Measurements from ENCODE around the gene CHMP6.
"Not testable (repeated sequence)": the region's sequence is repeated elsewhere in the genome, so short reads cannot be mapped to it uniquely, and the experiment has no call there.

CHMP6 gene

GRCh38 chr17:81027038-81027437 lies 35.4 kb downstream of the CHMP6 start:
- TF ChIP-seq ZFX (IDR thresholded peaks at IDR 0.05) = no peak
- TF ChIP-seq, protein P1, sequence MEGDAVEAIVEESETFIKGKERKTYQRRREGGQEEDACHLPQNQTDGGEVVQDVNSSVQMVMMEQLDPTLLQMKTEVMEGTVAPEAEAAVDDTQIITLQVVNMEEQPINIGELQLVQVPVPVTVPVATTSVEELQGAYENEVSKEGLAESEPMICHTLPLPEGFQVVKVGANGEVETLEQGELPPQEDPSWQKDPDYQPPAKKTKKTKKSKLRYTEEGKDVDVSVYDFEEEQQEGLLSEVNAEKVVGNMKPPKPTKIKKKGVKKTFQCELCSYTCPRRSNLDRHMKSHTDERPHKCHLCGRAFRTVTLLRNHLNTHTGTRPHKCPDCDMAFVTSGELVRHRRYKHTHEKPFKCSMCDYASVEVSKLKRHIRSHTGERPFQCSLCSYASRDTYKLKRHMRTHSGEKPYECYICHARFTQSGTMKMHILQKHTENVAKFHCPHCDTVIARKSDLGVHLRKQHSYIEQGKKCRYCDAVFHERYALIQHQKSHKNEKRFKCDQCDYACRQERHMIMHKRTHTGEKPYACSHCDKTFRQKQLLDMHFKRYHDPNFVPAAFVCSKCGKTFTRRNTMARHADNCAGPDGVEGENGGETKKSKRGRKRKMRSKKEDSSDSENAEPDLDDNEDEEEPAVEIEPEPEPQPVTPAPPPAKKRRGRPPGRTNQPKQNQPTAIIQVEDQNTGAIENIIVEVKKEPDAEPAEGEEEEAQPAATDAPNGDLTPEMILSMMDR (conservative IDR thresholded peaks at IDR 0.05) = no peak
- H3K27ac ChIP-seq = no peak overlapping the region

DNA sequence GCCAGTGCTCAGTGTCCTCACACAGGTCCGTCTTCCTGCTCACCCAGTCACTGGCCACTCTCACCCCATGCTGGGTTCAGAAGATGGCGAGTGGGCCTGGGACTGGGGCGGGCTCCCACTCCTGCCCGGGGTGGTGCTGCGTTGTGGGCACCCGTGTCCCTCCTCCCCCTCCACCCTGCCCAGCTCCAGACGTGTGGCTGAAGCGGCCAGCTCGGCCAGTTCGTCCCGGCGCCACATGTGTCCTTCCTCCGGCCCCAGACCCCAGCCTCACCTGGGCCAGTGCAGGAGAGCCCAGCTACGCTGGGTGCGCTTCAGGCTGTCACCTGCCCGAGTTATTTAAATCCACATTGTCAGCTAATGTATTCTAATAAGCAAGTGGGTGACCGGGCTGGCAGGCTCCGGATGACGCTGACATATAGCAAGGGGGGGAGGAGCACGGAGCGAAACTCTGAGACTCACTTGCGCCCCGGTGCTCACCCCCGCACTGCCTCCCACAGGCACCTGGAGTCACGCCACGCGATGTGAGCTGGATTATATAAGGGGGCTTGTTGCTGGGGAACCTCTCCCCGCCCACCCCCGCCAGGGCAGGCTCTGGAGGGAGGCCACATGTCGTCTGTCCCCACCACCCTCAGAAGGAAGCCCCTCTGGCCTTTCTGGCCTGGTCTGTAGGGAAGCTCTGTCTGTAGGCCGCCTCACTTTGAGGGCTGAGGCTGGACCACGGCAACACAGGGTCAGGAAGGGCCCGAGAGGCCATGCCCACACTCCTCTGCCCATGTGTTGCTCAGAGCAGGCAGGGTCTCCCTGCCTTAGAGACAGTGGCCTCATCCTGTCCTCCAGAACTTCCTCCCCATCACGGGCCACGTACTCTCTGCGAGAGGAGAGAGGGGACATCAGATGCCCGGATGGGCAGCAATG lies 36.2 kb downstream of the CHMP6 start:
- no peak for TF ChIP-seq ZFX (IDR thresholded peaks at IDR 0.05)
- TF ChIP-seq, protein P1 (conservative IDR thresholded peaks at IDR 0.05) = no peak
- no peak overlapping the region for H3K27ac ChIP-seq

DNA sequence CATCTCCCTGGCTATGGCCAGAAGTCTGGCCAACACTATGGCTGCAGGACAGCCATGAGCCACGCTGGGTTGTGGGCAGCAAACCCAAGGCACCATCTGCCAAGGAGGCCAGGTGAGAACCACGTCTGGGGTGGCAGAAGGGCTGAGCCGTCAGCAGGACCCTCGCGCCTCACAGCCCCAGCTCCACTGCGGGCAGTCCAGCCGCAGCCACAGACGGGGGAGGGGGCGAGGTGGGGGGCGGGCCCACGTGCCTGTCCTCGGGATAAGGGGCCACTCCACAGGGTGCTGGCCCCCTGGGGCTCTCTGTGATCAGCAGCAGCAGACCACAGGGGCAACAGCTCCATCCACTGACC lies 36.8 kb downstream of the CHMP6 start:
- no peak overlapping the region for H3K27ac ChIP-seq
- no peak for TF ChIP-seq ZFX (IDR thresholded peaks at IDR 0.05)
- TF ChIP-seq, protein P1 (conservative IDR thresholded peaks at IDR 0.05) = no peak

DNA sequence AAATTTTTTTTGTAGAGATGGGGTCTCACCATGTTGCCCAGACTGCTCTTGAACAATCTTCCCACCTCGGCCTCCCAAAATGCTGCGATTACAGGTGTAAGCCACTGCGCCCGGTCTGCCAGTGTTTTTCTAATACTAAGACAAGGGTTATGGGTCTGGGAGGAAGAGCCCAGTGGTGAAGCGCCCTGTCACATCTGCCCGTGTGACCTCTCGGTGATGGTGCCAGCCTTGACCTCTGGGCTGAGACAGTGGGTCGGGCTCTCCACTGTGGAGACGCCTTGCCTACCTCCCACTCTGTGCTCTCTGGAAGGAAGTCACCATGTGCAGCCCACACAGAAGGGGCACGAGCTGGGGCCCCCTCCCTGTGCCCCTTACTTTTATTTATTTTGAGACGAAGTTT lies 38.2 kb downstream of the CHMP6 start:
- TF ChIP-seq, protein P1 (conservative IDR thresholded peaks at IDR 0.05) = no peak
- TF ChIP-seq ZFX (IDR thresholded peaks at IDR 0.05) = no peak
- no peak overlapping the region for H3K27ac ChIP-seq

DNA sequence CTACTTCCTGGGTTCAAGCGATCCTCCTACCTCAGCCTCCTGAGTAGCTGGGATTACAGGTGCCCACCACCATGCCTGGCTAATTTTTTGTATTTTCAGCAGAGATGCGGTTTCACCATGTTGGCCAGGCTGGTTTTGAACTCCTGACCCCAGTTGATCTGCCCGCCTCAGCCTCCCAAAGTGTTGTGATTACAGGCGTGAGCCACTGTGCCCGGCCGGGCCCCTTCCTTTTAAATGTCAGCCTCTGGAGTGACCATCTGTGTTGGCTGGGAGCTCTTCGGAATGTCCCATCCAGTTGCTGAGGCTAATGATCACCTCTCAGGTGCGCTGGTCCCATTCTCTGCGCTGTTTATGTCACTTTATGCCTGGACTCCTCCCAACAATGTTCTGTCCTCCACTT lies 38.7 kb downstream of the CHMP6 start:
- H3K27ac ChIP-seq = not testable (repeated sequence)

DNA sequence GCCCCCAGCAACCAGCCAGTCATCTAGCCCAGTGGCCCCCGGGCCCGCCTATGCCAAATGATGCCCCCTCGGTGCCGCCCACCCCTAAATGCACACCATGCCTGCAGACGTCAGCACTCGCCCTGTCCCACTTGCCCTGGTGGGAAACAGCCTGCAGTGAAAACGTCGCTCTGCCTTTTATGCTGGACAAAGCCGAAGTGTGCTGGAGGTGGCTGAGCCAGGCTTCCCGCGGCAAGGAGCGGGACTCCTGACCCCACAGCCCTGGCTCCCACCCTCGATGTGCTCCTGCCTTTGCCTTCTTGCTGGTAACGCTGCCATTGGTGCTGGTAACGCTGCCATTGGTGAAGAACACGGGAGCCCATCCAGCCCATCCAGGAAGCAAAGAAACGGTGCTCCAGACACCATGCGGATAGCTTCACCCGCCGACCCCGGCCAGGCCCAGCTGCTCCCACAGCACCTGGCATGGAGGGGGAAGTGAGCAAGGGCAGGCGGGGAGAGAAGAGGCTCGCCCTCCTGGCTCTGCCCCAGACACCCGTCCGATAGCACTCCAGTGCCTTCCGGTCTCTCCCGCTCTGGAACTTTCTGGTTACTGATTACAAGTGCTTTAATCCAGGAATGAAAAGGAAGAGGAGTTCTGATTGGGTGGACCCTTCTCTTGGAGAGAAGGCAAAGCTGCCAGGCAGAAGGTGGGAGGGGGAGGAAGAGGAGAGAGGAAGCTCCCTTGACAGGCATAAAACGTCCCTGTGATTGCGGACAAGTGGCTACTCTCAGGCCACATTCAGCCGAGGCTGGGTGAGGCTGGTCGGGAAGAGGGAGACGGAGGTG lies 39.3 kb downstream of the CHMP6 start:
- H3K27ac ChIP-seq = no peak overlapping the region
- no peak for TF ChIP-seq ZFX (IDR thresholded peaks at IDR 0.05)

DNA sequence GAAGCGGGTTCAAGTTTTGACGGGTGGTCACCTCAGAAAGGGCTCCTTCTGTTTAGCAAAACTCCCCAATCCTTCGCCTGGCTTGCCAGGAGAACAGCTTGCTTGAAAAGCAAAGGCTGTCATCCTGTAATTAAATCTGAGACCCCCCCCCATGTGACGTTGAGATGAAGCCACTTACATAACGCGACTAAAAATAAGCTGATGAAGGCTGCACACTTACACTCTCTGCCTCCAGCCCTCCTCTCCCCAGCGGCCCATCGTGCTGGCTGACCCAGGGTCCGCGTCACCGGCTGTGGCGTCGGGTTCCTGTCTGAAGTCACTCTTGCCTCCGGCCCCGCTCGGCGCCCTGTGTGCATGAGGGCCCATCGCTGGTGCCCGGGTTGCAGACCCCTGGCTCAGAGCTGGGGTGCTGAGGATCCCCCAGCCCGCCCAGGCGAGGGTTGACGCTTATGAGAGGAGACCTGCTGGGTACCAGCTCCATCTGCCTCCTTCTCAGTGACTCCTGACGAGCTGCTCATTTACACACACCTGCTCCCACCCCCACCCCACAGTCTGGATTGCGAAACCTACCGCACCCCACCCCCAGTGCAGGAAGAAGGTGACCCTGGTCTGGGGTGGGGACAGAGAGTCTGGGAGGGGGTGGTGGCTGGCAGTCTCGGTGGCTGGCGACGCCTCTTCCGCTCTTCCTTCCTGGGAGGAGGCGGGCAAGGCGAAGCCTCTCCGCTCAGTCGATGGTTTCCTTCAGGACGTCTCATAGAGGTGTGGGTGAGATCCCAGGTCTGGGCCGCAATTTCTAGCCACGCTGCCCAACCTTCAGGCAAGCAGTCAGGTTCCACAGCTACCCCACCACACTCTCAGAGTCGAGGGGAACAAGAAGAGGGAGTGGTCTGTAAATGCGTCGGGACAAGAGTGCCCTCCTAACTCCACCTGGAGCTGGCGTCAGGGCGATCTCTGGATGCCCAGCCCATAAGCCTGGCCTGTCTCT lies 40.2 kb downstream of the CHMP6 start:
- TF ChIP-seq, protein P1 (conservative IDR thresholded peaks at IDR 0.05) = no peak
- no peak for TF ChIP-seq ZFX (IDR thresholded peaks at IDR 0.05)

More for the DNA sequence above, 40.2 kb downstream of the CHMP6 start:
- H3K27ac ChIP-seq = no peak overlapping the region
